K562 (cell line): Measurements from ENCODE around the gene SLC26A2. TPM values are rescaled to one million over a fixed set of nuclear protein-coding genes. Genes with fewer than 3 reads are reported as not detected.

Source experiments
- BDP1 ChIP-seq: IDR thresholded peaks from 3 replicates; pipeline ENCODE4 v1.6.1; 2011; ENCODE audit not compliant: insufficient read length, insufficient read depth
- CBX5 ChIP-seq: IDR thresholded peaks from 2 replicates; pipeline ENCODE4 v1.6.1; 2014; ENCODE audit warnings: low read depth, borderline replicate concordance
- CREB3L1 ChIP-seq: fragments of 450-650 bp; IDR thresholded peaks from 2 replicates; pipeline ENCODE4 v1.6.1; 2014; ENCODE audit warnings: low read depth, mild to moderate bottlenecking, moderate library complexity, borderline replicate concordance
- FOSL1 ChIP-seq: fragments of 200-800 bp; sonication (Bioruptor generic); conservative IDR thresholded peaks from 2 replicates; pipeline ENCODE4 v1.6.1; 2016; ENCODE audit warnings: missing genetic modification characterization, missing compliant biosample characterization
- HMG20B ChIP-seq: fragments of 250-450 bp; sonication (Bioruptor Pico); IDR thresholded peaks from 2 replicates; pipeline ENCODE4 v1.5.0; 2021; ENCODE audit warnings: mild to moderate bottlenecking
- IFI16 ChIP-seq: fragments of 250-450 bp; sonication (Bioruptor Pico); IDR thresholded peaks from 2 replicates; pipeline ENCODE4 v2.1.2; 2022; ENCODE audit warnings: mild to moderate bottlenecking, inconsistent platforms
- KLF1 ChIP-seq: fragments of 450-650 bp; IDR thresholded peaks from 2 replicates; pipeline ENCODE4 v1.6.1; 2016; ENCODE audit warnings: missing genetic modification characterization, missing compliant biosample characterization
- MEF2A ChIP-seq: IDR thresholded peaks from 2 replicates; pipeline ENCODE4 v1.6.1; 2011; ENCODE audit warnings: low read depth, mild to moderate bottlenecking, low read length, moderate library complexity; ENCODE audit not compliant: control insufficient read depth
- MNT ChIP-seq, 2 experiments: fragments of 450-650 bp; conservative IDR thresholded peaks; 2 replicates each; pipeline ENCODE4 v1.6.1; 2017; ENCODE audit warnings: mild to moderate bottlenecking in 2 of 2, moderate library complexity in 2 of 2
- NONO ChIP-seq, 2 experiments: fragments of 200-400 bp in 1 of 2; fragments of 450-650 bp in 1 of 2; formaldehyde crosslinking in 1 of 2; IDR thresholded peaks; 2 replicates each; pipeline ENCODE4 v1.6.1; 2017; ENCODE audit warnings: low read depth in 2 of 2, mild to moderate bottlenecking in 2 of 2, moderate library complexity in 2 of 2, low read length in 1 of 2
- POLR2G ChIP-seq: fragments of 200-400 bp; formaldehyde crosslinking; IDR thresholded peaks from 2 replicates; pipeline ENCODE4 v1.6.1; 2017; ENCODE audit warnings: low read depth, mild to moderate bottlenecking, antibody characterized with exemption, low read length, moderate library complexity
- REST ChIP-seq, 2 experiments: fragments of 450-650 bp; formaldehyde crosslinking in 1 of 2; IDR thresholded peaks; 2 replicates each; pipeline versions ENCODE4 v1.4.0 to v1.6.1; 2014 to 2020; ENCODE audit warnings: mild to moderate bottlenecking in 2 of 2, borderline replicate concordance in 1 of 2, low read depth in 1 of 2
- VEZF1 ChIP-seq: fragments of 200-800 bp; sonication (Bioruptor generic); IDR thresholded peaks from 2 replicates; pipeline ENCODE4 v1.6.1; 2017; ENCODE audit warnings: missing genetic modification characterization, missing compliant biosample characterization
- ZNF75A ChIP-seq: fragments of 450-650 bp; formaldehyde crosslinking; IDR thresholded peaks from 2 replicates; pipeline ENCODE4 v1.4.0; 2020; ENCODE audit warnings: mild to moderate bottlenecking
- polyA plus RNA-seq, 8 experiments: library from polyadenylated mRNA; depleted of rRNA in 4 of 8; stranded (reverse) in 5 of 8; unstranded in 3 of 8; fragments of >200 nt; fragmentation: Nextera tagmentation in 2 of 8; fragmentation: Illumina TruSeq in 1 of 8; extraction: Ambion mirVana in 2 of 8; extraction: Trizol in 1 of 8; gene quantifications; 2 replicates each; pipeline versions ENCODE4 v1.2.1 to v1.2.3, GENCODE V29; 2011 to 2014; ENCODE audit warnings: inconsistent platforms in 1 of 8, missing spikeins in 1 of 8
- total RNA-seq, 7 experiments: library from RNA; depleted of rRNA in 6 of 7; stranded (reverse); fragments of >200 nt in 6 of 7; fragmentation: Illumina TruSeq in 2 of 7; extraction: Trizol in 2 of 7; gene quantifications; 2 replicates each; pipeline versions ENCODE4 v1.2.1 to v1.2.3, GENCODE V29; 2011 to 2021; ENCODE audit warnings: low replicate concordance in 1 of 7

The SLC26A2 gene
- total and polyA plus RNA-seq, 9 of the 15 experiments (the other 6 are each of a cell fraction or from before 2014, with no cell fraction given) = 1.1 to 6.3 (median 3.6) TPM

GRCh38 chr5:150000256-150000989 lies 39.9 kb downstream of the SLC26A2 start, which contains the start of the genes HMGXB3 and TIGD6 (continued):
- TF ChIP-seq REST (IDR thresholded peaks at IDR 0.05; ENCODE audit: borderline replicate concordance) (peak; percentile 65), REST (CRISPR knock-in tag; IDR thresholded peaks at IDR 0.05; ENCODE audit: low read depth) (peak; percentile 67), POLR2G (peak; percentile 99), VEZF1 (CRISPR knock-in tag) (peak; percentile 59), KLF1 (tag) (peak; percentile 44; the same call in 1 of the 2 replicates), FOSL1 (tag) (peak; percentile 6; the same call in 1 of the 2 replicates), ZNF75A (no peak), MEF2A (no peak), HMG20B (no peak), MNT (conservative IDR thresholded peaks at IDR 0.05) (peak; percentile 89 to 96), CREB3L1 (peak; percentile 83), IFI16 (no peak), CBX5 (peak; percentile 57; the same call in 1 of the 2 replicates), BDP1 (no peak), NONO (IDR thresholded peaks at IDR 0.05; ENCODE audit: low read depth in 2 of 2, low read length in 1 of 2) (peak; percentile 3 to 46; a peak in 1 of 4 replicates)
